IPS DF 6.9 (cell line): Measurements from ENCODE around the gene OTOP3.
A peak's percentile ranks its signal among the peaks of the same experiment; 100 is the strongest.
"Not testable (repeated sequence)": the region's sequence is repeated elsewhere in the genome, so short reads cannot be mapped to it uniquely, and the experiment has no call there.

Experiments used
- DNase-seq: peaks from one replicate; pipeline ENCODE4 v3.0.0-alpha.2; 2013; ENCODE audit warnings: low read depth, low spot score
- H3K27ac ChIP-seq: one replicate; pipeline ENCODE4 v1.5.1; 2013; ENCODE audit warnings: low read length, control low read depth
- H3K27me3 ChIP-seq: 2 replicates; pipeline ENCODE4 v1.6.1; 2013; ENCODE audit warnings: mild to moderate bottlenecking, low read length; ENCODE audit not compliant: control insufficient read depth, insufficient read depth
- H3K36me3 ChIP-seq: 2 replicates; pipeline ENCODE4 v1.6.1; 2013; ENCODE audit warnings: low read length; ENCODE audit not compliant: control insufficient read depth, insufficient read depth
- H3K4me1 ChIP-seq: 2 replicates; pipeline ENCODE4 v1.6.1; 2013; ENCODE audit warnings: low read length; ENCODE audit not compliant: control insufficient read depth, insufficient read depth
- H3K4me3 ChIP-seq: 2 replicates; pipeline ENCODE4 v1.5.1; 2013; ENCODE audit warnings: mild to moderate bottlenecking, low read length
- H3K9me3 ChIP-seq: 2 replicates; pipeline ENCODE4 v1.6.1; 2013; ENCODE audit warnings: low read length, inconsistent platforms; ENCODE audit not compliant: control insufficient read depth, insufficient read depth
- WGBS: extraction: QIAGEN DNeasy Blood & Tissue Kit; methylation state at CpG from one replicate; pipeline ENCODE4 v1.1.7; 2013; ENCODE audit warnings: mixed read lengths, missing lambda C conversion rate; ENCODE audit not compliant: insufficient read length, insufficient coverage; 5-methylcytosine and 5-hydroxymethylcytosine counted together

Gene OTOP3

GRCh38 chr17:74961657-74962350 lies 26.1 kb downstream of the OTOP3 start:
- DNase-seq: no peak
- no peaks in the 10 kb centered on the region for H3K9me3 ChIP-seq
- no peaks in the 10 kb centered on the region for H3K36me3 ChIP-seq
- H3K4me3 ChIP-seq: no peak overlapping the region
- H3K27me3 ChIP-seq: no peaks in the 10 kb centered on the region
- H3K27ac ChIP-seq: no peak overlapping the region
- WGBS: no CpG with 5 or more reads among the region's 23 CpGs
- H3K4me1 ChIP-seq: peaks cover 2% of the 10 kb centered on the region; the same call in 1 of the 2 replicates

GRCh38 chr17:74962622-74963394 lies 27.1 kb downstream of the OTOP3 start:
- Histone ChIP-seq H3K36me3 (no peaks in the 10 kb centered on the region), H3K27me3 (no peaks in the 10 kb centered on the region), H3K4me1 (peaks cover 2% of the 10 kb centered on the region; the same call in 1 of the 2 replicates), H3K9me3 (no peaks in the 10 kb centered on the region), H3K27ac (no peak overlapping the region), H3K4me3 (no peak overlapping the region)
- DNase-seq: no peak
- WGBS: no CpG with 5 or more reads among the region's 18 CpGs

GRCh38 chr17:74963656-74964055 lies 28.0 kb downstream of the OTOP3 start:
- Histone ChIP-seq H3K27me3 (no peaks in the 10 kb centered on the region), H3K36me3 (no peaks in the 10 kb centered on the region), H3K4me3 (no peak overlapping the region), H3K9me3 (no peaks in the 10 kb centered on the region), H3K4me1 (peaks cover 6% of the 10 kb centered on the region), H3K27ac (no peak overlapping the region)
- no peak for DNase-seq
- WGBS: no CpG with 5 or more reads among the region's 12 CpGs

- no peaks in the 10 kb centered on the region for H3K36me3 ChIP-seq
- no peak overlapping the region for H3K27ac ChIP-seq
- no peak overlapping the region for H3K4me3 ChIP-seq
- DNase-seq: no peak
- peaks cover 7% of the 10 kb centered on the region for H3K4me1 ChIP-seq
- no peaks in the 10 kb centered on the region for H3K9me3 ChIP-seq
- no peaks in the 10 kb centered on the region for H3K27me3 ChIP-seq
- WGBS: no CpG with 5 or more reads among the region's 12 CpGs
These were observed 28.6 kb downstream of the OTOP3 start for GRCh38 chr17:74964246-74964761.

DNA sequence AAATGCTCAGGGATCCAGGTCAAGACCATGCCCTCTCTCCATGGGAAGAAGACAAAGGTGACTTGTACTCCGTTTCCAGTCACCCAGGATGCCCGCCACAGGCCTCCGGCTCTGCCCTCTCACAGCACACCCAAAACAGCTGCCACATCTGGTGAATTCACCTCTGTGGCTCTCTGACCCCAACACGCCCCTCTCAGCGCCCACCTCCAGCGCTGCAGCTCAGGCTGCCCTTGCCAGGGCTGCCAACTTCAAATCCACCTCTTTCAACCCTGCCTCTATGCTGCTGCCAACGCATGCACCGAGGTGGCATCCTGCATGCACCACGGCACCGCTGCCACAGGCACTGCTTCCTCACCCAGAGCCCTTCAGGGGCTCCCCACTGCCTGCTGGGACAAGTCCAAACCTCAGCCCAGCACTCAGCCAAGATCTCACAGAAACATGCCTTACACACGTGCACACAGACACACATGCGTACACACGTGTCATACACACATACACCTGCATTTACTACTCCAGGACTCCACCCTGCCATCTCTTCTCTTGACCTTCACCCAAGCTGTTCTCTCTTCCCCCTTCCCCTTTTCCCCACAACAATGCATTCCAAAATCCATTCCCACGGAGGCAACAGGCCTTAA lies 29.4 kb downstream of the OTOP3 start:
- Histone ChIP-seq H3K27ac (no peak overlapping the region), H3K27me3 (no peaks in the 10 kb centered on the region), H3K9me3 (no peaks in the 10 kb centered on the region), H3K4me1 (peaks cover 7% of the 10 kb centered on the region), H3K4me3 (no peak overlapping the region), H3K36me3 (no peaks in the 10 kb centered on the region)
- WGBS: no CpG with 5 or more reads among the region's 14 CpGs
- no peak for DNase-seq

GRCh38 chr17:74968361-74968780 lies 32.7 kb downstream of the OTOP3 start:
- Histone ChIP-seq H3K27ac (no peak overlapping the region), H3K4me3 (no peak overlapping the region), H3K36me3 (no peaks in the 10 kb centered on the region), H3K4me1 (peaks cover 7% of the 10 kb centered on the region; the same call in 1 of the 2 replicates), H3K9me3 (no peaks in the 10 kb centered on the region), H3K27me3 (peaks cover 13% of the 10 kb centered on the region)
- no CpG with 5 or more reads among the region's 5 CpGs for WGBS
- no peak for DNase-seq

GRCh38 chr17:74969501-74969900 lies 33.8 kb downstream of the OTOP3 start:
- H3K36me3 ChIP-seq, DNase-seq, H3K4me1 ChIP-seq, H3K4me3 ChIP-seq, H3K9me3 ChIP-seq, H3K27ac ChIP-seq: not testable (repeated sequence)
- H3K27me3 ChIP-seq: peaks cover 16% of the 10 kb centered on the region
- no CpG with 5 or more reads among the region's 5 CpGs for WGBS

DNA sequence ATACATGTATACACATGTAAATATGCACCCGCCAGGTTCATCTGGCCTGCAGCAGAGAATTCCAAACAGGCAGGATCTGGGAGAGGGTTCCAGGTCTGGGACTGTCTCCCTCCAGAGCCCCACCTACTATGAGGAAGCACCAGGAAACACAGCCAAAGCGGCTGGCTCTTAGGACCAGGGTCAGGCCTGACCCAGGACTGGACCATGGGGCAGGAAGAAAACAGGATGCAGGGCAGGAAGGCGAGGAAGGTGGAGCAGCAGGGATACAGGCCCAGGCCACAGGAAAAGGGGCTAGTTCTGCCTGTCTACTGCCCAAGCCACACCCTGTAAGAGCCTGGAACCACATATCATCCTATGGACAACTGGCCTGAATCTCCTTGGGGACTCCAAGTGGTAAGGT lies 34.7 kb downstream of the OTOP3 start:
- Histone ChIP-seq H3K27ac (no peak overlapping the region), H3K36me3 (no peaks in the 10 kb centered on the region), H3K4me3 (no peak overlapping the region), H3K27me3 (peaks cover 17% of the 10 kb centered on the region), H3K9me3 (no peaks in the 10 kb centered on the region), H3K4me1 (peaks cover 7% of the 10 kb centered on the region; the same call in 1 of the 2 replicates)
- no peak for DNase-seq
- no CpG with 5 or more reads among the region's 3 CpGs for WGBS

DNA sequence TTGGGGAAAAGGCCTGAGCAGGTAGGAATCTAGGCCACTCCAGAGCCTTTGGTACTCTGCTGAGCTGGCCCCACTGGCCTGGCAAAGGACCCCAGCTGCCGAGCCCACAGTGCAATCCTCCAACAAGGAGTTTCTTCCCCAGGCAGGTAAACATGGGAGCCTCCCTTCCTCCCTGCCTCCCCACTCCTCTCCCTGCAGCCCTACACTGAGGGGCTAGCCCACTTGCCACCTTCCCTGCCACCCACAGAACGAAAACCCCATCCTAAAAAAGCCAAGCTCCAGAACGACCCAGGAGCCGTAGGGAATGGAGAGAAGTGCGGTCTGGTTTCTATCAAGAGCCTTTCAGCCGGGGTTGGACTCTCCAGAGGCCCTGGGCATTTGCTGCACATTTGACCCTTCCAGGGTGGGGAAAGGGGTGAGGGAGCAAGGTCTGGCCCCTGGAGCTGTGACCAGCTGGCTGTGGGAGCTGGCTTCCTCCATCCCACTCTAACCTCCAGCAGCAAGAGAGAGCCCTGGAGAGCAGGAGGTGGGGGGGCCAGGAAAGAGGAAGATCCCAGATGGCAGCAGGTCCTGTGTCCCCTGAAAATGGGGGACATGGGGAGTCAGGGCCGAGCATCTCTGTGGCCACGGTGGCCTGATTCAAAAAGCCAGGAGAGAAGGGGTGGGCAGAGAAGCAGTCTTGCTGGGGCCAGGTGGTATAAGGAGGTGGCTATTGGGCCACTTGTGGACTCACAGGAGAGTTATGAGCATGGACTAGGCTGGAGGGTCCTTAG lies 35.6 kb downstream of the OTOP3 start:
- Histone ChIP-seq H3K4me1 (peaks cover 7% of the 10 kb centered on the region; the same call in 1 of the 2 replicates), H3K27me3 (peaks cover 17% of the 10 kb centered on the region), H3K4me3 (peak overlapping the region; percentile 61; the same call in 1 of the 2 replicates), H3K27ac (no peak overlapping the region), H3K36me3 (no peaks in the 10 kb centered on the region), H3K9me3 (no peaks in the 10 kb centered on the region)
- no peak for DNase-seq
- no CpG with 5 or more reads among the region's 8 CpGs for WGBS

DNA sequence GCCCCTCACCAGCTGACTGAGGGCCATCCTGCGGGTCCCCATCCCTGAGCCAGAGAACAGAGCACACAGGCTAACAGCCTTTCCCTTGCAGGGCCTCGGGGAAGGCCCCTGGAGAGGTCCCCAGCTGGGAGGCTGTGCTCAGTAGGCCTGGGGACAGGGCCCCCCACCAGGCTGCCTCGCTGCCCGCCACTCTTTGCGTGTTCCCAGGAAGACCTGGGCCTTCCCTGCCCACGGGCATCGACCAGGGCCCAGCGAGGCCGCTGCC lies 36.1 kb downstream of the OTOP3 start:
- DNase-seq: no peak
- Histone ChIP-seq H3K27ac (no peak overlapping the region), H3K9me3 (no peaks in the 10 kb centered on the region), H3K27me3 (peaks cover 17% of the 10 kb centered on the region), H3K4me1 (peaks cover 7% of the 10 kb centered on the region; the same call in 1 of the 2 replicates), H3K4me3 (peak overlapping the region; percentile 61; the same call in 1 of the 2 replicates), H3K36me3 (no peaks in the 10 kb centered on the region)
- no CpG with 5 or more reads among the region's 9 CpGs for WGBS
